GM20431 (cell line): ENCODE measurements around the gene CDK14.
"Not testable (repeated sequence)": the region's sequence is repeated elsewhere in the genome, so short reads cannot be mapped to it uniquely, and the experiment has no call there.

Experiments
- in situ Hi-C: fragments of 300-500 bp; cut with MseI, MboI; formaldehyde crosslinking; loops from one replicate; pipeline ENCODE4 v1.15.0; 2020; ENCODE audit warnings: low sequenced_read_pairs; ENCODE audit not compliant: unreplicated experiment

CDK14 gene

DNA sequence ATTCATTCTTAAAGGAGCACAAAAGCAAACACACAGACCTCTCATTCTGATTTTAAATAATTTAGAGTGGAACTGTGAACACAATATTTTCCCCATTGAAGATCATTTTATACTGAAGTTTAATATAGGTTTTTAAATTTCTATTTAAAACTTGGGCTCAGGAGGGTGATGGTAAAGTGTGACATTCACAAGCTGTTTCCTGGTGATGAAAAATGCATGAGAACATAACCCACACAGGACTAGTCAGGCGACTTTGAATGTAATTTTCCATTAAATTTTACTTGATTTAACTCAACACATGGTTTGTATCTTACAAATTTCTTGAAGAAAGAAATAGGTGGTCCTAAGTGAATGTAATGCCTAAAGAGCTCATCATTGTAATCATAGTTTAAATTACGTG, 143.6 kb downstream of the CDK14 start:
- in situ Hi-C loops = no loop called here

DNA sequence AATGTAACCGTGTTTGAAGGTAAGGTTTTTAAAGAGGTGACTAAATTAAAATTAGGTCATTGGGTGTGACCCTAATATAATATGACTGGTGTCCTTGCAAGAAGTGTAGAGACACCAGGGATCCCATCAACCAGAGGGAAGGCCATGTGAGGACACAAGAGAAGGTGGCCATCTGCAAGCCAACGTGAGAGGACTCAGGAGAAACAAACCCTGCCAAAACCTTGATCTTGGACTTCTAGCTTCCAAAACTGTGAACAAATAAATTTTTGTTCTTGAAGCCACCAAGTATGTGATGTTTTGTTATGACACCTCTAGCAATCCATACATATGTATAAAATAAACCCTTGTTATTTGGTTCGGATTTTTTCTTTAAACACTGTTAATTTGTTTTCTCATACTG, 144.3 kb downstream of the CDK14 start:
- in situ Hi-C loops = no loop called here

DNA sequence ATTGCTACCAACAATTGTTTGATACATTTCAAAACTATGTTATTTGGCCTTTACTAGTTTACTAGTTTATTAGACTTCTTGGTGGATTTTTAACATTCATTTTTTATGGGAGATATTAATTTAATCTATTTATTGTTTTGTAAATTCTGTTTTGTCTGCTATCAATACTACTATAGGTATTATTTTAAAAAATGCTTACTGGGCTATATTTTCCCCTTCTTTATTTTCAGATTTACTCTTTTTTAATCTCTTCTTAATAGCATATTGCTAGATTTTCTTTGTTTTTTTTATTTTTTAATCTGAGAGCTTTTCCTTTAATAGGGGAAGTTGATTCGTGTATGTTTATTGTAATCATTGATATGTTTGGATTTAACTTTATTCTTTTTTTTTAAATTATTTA, 147.5 kb downstream of the CDK14 start:
- in situ Hi-C loops = no loop called here

DNA sequence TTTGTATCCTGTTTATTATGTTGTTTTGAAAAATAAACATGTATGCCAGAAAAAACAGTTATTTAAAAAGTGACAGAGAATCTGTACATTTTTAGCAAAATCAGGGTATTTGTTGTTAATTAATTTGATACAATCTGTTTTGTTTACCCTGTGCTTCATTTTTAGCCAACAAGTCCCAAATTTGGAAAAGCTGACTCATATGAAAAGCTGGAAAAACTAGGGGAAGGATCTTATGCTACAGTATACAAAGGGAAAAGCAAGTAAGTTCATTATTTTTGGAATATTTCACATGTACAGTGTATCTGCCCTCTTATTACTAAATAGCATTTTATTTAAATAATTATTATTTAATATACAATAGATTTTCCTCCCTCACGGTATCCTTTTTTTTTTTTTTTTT, 151.4 kb downstream of the CDK14 start:
- in situ Hi-C loops = no loop called here

DNA sequence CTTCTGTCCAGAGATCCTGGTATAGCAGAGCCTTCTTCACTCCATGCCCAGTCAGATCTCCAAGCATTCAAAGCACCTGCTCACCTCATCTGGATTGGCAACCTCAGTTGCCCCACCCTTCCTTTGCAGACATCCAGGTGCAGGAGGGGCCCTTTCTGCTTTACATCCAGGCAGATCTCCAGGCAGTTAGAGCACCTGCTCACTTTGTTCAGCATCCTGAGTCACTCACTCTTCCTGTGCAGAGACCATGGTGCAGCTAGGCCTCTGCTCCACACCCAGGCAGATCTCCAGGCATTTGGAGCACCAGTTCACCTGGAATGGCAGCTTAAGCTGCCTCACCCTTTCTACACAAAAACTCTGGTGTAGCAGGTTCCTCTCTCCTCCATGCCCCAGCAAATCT, 153.1 kb downstream of the CDK14 start:
- in situ Hi-C loops = no loop called here

DNA sequence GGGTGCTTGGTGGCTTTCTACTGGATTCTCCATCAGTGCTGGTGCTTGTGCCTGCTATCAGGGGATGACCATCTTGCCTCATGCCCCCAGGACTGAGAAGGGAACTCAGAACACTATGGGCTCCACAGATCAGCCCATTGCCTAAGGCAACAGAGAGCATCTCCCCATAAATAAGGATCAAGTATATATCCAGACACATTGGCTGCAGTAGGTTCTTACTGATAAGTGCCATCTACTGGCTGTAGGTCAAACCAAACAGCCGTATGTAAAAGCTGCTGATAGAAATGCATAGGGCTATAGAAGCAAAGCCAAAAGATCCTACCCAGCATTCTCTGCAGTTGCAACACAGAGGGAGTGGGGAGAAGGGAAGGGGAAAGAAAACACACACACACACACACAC, 153.7 kb downstream of the CDK14 start:
- in situ Hi-C loops = no loop called here

DNA sequence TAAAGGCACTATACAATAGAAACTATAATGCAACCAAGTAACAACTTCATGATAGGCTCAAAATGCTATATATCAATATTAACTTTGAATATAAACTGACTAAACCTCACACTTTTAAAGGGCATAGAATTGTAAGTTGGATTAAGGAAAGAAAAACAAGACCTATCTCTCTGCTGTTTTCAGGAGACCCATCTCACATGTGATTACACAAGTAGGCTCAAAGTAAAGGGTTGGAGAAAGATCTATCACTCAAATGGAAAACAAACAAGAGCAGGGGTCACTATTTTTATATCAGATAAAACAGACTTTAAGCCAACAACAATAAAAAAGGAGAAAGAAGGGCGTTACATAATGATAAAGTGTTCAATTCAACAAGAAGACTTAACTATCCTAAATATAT, 155.5 kb downstream of the CDK14 start:
- in situ Hi-C loops = no loop called here

DNA sequence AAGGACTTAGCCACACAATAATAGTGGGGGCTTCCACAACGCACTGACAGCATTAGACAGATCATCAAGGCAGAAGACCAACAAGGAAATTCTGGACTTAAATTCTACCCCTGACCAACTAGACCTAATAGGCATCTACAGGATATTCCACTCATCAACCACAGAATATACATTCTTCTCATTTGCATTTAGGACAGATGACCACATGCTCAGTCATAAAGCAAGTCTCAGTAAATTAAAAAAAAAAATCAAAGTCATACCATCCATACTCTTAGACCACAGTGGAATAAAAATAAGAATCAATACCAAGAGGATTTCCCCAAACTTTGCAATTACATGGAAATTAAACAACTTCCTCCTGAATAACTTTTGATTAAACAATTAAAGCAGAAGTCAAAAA, 155.9 kb downstream of the CDK14 start:
- in situ Hi-C loops = no loop called here

DNA sequence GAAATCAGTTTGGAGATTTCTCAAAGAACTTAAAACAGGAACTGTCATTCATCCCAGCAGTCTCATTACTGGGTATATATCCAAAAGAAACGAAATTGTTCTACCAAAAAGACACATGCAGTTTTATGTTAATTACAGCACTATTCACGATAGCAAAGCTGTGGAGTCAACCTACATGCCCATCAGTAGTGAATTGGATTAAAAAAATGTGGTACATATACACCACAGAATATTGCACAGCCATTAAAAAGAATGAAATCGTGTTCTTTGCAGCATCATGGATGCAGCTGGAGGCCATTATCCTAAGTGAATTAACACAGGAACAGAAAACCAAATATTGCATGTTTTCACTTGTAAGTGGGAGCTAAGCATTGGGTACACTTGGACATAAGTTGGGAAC, 158.9 kb downstream of the CDK14 start:
- in situ Hi-C loops = no loop called here

DNA sequence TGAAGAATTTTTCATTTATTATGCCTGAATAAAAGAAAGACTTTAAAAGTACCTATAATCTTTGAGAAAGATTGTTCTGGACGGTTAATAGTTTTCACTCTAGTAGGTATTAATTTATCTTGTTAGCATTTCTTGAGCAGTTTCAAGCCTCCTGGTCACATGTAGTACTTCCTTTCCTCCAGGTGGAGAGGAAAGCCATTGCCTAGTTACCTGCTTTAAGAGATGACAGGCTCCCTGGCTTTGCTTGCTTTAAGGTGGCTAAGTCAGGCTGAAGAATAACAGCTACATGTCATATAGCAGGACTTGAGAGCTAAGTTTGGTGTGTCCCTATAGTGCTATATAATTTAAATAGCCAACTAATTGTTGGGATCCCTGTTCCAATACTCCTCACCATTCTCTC, 160.2 kb downstream of the CDK14 start:
- in situ Hi-C loops = no loop called here

DNA sequence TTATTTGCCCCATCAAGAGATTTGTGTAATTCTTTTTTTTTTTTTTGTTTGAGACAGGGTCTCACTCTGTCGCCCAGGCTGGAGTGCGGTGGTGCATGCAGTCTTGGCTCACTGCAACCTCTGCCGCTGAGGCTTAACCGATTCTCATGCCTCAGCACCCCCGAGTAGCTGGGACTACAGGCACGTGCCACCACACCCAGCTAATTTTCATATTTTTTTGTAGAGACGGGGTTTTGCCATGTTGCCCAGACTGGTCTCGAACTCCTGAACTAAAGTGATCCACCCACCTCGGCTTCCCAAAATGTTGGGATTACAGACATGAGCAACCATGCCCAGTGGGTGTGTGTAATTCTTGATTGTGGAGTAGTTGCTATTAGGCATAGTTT, 161.4 kb downstream of the CDK14 start:
- in situ Hi-C loops = not testable (repeated sequence)

DNA sequence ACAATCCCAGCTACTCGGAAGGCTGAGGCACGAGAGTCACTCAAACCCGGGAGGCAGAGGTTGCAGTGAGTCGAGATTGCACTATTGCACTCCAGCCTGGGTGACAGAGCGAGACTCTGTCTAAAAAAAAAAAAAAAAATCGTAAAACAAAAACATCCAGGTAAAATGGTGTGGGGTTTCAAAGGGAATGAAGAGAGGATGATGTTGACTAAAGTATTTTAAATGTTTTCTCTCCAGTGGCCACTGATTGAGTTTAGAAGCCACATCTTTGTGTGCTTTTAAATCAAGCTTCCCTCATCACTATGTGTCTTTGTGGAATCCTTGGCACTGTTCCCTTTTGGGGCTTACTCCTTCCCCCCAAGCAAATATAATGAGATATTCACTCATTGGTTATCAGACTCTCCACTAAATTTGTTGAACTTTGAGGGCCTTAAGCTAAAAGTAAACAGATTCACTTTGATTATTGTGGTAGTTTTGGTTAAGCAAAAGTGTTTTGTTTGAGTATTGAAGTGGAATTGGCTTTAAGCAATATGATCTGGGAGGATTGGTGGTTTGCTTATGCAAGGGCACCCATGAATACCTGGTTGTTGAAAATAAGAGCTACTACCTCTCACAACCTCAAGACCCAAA, 162.9 kb downstream of the CDK14 start:
- in situ Hi-C loops = no loop called here

DNA sequence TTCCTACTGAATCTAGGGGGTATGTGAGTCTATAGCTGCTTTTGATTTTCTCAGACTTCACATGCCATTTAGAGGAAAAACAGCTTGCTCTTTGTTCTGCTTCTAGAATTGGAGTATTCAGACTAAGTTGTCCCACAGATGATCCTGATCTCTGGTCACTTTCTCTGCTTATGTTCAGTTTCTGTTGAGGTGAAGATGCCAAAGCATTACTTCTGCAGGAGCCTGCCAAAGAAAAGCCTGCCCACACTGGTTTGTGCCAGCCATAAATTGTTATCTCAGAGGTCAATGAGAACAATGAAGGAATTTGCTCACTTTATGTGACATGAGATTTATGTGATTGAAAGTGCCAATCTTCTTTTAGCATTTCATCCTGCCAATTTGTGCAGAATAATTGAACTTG, 163.6 kb downstream of the CDK14 start:
- in situ Hi-C loops = no loop called here

DNA sequence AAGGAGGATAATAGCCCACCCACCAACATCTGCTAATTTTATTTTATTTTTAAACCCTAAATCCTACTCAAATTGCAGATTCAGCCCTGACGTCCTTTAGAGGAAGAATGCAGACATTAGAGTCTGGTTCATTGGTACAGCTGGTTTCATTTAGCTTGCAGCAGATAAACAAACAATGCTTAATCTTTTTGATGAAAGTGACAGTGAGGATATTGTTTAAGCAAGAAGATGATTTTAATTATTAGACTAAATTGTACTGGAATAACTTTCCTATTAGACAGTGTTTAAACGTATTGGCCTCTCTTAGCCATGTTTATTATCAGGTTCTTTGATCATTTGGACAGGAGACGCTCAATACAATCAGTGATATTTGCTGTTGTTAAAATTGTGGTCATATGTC, 164.8 kb downstream of the CDK14 start:
- in situ Hi-C loops = no loop called here

DNA sequence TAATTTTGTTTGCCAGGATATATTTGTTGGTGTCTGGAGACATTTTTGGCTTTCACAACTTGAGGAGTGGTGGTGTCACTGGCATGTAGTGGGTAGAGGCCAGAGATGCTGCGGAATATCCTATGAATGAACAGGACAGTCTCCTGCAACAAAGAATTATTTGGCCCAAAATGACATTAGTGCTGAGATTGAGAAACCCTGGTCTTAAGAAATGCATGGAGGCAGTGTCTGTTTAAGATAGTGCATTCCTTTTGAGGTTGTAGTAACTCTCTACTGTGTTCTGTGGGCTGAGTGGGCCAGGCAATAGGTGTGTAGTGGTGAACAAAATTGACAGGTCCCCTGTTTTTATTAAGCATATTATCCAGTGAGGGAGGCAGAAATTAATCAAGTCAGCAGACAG, 165.5 kb downstream of the CDK14 start:
- in situ Hi-C loops = no loop called here

DNA sequence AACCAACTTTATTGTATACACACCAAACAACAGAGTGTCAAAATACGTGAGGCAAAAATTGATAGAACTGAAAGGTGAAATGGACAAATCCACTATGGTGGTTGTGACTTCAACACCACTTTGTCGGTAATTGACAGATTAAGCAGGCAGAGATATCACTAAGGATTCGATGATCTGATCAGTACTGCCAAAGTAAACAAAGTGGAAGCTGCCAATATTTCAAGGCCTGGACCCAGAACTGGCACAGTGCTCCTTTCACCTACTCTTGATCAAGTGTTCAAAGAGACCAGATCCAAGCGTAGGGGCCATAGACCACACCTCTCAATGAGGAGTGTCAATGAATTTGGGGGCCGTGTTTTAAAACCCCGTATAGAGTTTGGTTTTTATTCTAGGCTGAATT, 167.0 kb downstream of the CDK14 start:
- in situ Hi-C loops = no loop called here

DNA sequence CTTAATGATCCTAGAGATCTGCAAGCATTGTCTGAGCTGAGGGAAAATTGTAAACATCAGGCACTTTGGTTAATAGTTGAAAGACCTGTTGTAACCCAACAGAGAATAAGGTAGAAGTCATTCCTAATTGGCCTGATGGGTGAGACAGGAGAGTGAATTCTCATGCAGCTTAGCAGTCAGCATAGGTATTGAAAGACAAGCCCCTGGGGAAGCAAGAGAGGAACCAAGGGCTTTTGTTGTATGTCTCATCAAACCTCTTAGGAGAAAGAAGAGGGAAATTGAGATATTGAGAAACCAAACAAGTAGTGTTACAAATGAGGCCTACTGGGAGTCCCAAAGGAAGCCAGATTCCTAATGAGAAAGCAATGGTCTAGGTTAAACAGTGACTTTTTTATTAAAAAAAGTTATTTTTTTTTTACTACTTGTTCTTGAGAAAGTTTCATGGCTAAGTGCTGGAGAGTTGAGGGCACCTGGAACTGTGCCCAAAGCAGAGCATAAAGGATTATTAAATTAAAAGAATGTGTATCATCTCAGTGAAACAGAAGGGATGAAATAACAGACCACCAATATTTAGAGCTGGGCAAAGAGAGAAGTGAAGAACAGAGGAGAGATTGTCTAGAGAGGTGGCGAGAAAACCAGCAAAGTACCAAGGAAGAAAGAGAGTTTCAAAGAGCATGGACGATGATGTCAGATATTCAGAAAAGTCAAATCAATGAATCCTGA, 168.9 kb downstream of the CDK14 start:
- in situ Hi-C loops = no loop called here

DNA sequence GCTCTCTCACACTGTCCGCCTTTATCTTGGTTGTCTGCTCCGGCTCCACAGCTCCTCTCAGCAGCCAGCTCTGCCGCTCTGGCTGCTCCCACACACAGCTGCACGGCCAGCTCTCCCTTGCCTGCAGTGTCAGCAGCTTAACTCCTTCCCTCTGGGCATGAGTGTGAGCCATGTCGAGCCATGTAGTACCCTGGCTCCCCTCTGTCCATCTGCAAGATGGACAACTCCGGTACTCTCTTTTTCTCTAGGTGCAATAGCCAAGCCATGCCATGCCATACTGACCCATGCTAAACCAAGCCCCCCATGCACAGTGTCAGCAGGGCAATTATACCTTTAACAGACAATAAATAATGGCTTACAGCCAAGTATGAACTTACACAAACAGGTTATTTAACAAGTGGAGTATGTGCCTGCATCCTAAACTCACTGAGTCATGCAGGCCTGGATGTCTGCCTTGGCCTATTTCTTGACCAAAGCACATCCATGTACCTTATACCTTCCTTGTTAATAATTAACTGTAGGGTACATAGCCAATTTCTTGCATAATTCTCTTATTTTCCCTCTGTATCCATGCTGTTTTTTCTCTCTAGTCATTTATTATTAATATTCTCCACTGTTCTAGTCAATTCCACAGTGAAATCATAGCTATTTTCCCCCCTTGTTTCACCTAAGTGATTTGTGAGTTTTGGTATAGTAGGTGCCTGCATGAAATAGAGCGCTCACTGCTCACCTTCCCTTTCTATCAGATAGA, 170.9 kb downstream of the CDK14 start:
- in situ Hi-C loops = no loop called here

DNA sequence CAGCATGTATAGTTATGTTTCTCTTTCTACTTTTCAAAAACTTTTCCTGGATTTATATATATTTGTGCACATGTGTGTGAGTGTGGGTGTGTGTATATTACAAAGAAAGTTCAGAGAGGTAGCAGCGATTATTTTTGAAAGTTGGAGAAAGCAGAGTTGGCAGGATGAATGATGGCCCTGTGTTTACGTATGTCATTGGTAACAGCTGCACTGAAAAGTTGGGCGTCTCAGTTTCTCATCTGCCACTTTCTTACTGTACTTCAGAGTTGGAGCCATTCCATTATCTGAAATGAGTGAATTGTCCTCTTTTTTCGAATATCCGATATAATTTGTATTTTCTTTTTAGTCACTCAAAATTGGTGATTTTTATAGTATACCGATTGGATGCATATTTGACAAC, 172.2 kb downstream of the CDK14 start:
- in situ Hi-C loops = no loop called here

DNA sequence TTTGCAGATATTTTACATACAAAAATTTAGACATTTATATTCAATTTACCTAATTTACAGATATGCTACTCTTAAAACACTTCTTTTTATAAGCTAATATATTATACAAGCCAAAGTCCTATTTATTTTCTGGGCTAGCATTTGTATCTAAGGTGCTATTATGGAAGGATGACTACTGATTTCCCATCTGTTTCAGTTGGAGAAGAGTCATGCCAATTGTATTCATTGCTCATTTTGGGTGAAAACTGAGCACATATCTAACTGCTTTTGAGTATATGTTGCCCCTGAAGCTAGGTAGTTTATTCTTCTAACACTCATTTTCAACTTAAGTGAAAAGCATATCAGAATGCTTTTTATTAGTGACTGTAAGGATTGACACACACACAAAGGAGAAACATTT, 172.9 kb downstream of the CDK14 start:
- in situ Hi-C loops = no loop called here

DNA sequence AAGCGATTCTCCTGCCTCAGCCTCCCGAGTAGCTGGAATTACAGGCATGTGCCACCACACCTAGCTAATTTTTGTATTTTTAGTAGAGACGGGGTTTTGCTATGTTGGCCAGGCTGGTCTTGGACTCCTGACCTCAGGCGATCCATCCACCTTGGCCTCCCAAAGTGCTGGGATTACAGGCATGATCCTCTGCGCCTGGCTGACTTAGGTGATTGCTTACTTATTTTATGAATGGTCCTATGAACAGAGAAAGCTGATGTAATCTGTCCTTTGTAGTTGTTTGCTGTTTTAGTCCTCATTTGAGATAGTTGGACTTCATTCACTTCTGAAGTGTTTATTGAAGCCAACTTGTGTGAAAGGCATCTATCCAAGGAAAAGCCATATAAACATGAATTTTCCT, 173.4 kb downstream of the CDK14 start:
- in situ Hi-C loops = not testable (repeated sequence)

DNA sequence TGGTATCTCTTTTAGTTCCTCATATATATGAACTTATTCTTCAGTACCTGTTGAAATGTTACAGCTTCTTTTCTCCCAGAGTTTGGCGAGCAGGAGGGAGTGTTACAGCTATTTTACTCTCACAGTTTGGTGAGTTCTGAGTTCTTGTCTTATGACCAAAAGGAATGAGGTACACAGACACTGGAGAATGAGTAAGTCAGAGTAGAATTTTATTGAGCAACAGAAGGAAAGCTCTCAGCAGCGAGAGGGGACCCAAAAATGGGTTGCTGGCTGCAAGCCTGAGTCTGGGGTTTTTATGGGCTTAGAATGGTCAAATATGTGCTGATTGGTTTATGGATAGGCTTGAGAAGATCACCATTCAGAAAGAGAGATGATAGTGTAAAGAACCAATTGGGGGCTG, 175.2 kb downstream of the CDK14 start:
- in situ Hi-C loops = no loop called here
